NB4 (cell line): ENCODE results near the gene TMC7.

Experiments used
- DNase-seq: peaks from one replicate; pipeline ENCODE4 v3.0.0; 2010; ENCODE audit warnings: low read depth
- H3K4me3 ChIP-seq: one replicate; pipeline ENCODE4 v1.5.1; 2011; ENCODE audit warnings: mild to moderate bottlenecking, low read depth, low read length, moderate library complexity
- CTCF ChIP-seq: IDR thresholded peaks from one replicate; pipeline ENCODE4 v1.5.1; 2012; ENCODE audit warnings: low read depth, low read length
- MAX ChIP-seq: IDR thresholded peaks from 2 replicates; pipeline ENCODE4 v1.6.1; 2011; ENCODE audit warnings: low read depth, low read length
- MYC ChIP-seq: IDR thresholded peaks from 2 replicates; pipeline ENCODE4 v1.6.1; 2011; ENCODE audit warnings: low read depth, low read length
- POLR2A ChIP-seq: IDR thresholded peaks from 2 replicates; pipeline ENCODE4 v1.6.1; 2011; ENCODE audit warnings: mild to moderate bottlenecking; ENCODE audit not compliant: insufficient read length; ENCODE audit errors: extremely low read depth

The TMC7 gene

GRCh38 chr16:19068237-19068815 lies 84.6 kb downstream of the TMC7 start:
- peak overlapping the region; percentile 92 for H3K4me3 ChIP-seq
- DNase-seq, result peak; percentile 12
- TF ChIP-seq POLR2A, result no peak
- no peak for TF ChIP-seq MYC
- no peak for TF ChIP-seq MAX
- TF ChIP-seq CTCF, result no peak

- no peak overlapping the region for H3K4me3 ChIP-seq
- peak; percentile 62 for DNase-seq
- no peak for TF ChIP-seq MYC
- TF ChIP-seq MAX, result no peak
- no peak for TF ChIP-seq POLR2A
- TF ChIP-seq CTCF, result peak; percentile 60
These were observed 88.4 kb downstream of the TMC7 start for GRCh38 chr16:19071811-19072777.

GRCh38 chr16:19073344-19073743 lies 89.6 kb downstream of the TMC7 start:
- TF ChIP-seq POLR2A, result no peak
- TF ChIP-seq MYC, result no peak
- H3K4me3 ChIP-seq, result no peak overlapping the region
- peak; percentile 34 for DNase-seq

- no peak overlapping the region for H3K4me3 ChIP-seq
- no peak for DNase-seq
- TF ChIP-seq MAX, result no peak
- no peak for TF ChIP-seq POLR2A
- no peak for TF ChIP-seq MYC
- TF ChIP-seq CTCF, result no peak
These were observed 90.1 kb downstream of the TMC7 start for GRCh38 chr16:19073863-19074262.

- TF ChIP-seq MYC (no peak), POLR2A (no peak), CTCF (no peak), MAX (no peak)
- DNase-seq, result no peak
- H3K4me3 ChIP-seq, result no peak overlapping the region
These were observed 91.8 kb downstream of the TMC7 start for GRCh38 chr16:19075511-19075910.

GRCh38 chr16:19077879-19078278 lies 94.1 kb downstream of the TMC7 start:
- TF ChIP-seq CTCF (no peak), MAX (no peak), POLR2A (no peak)
- DNase-seq, result no peak
- H3K4me3 ChIP-seq, result no peak overlapping the region
